GM21360 (cell line): Measurements from ENCODE around the gene SLC25A22.

Source experiments
- ATAC-seq: cut with Tn5 transposase; IDR thresholded peaks from one replicate; pipeline ENCODE4 v1.9.1; 2021; ENCODE audit warnings: mild to moderate bottlenecking, moderate library complexity; ENCODE audit not compliant: unreplicated experiment

SLC25A22 gene

GRCh38 chr11:804599-804964 is 6.5 kb upstream of the SLC25A22 start:
- ATAC-seq, result no peak

GRCh38 chr11:803770-804598 is 5.9 kb upstream of the SLC25A22 start:
- no peak for ATAC-seq

GRCh38 chr11:803467-803742 is 5.3 kb upstream of the SLC25A22 start:
- ATAC-seq, result no peak

GRCh38 chr11:802693-803466 is 4.8 kb upstream of the SLC25A22 start:
- no peak for ATAC-seq

GRCh38 chr11:802018-802617 is 4.0 kb upstream of the SLC25A22 start:
- ATAC-seq, result no peak

GRCh38 chr11:801097-801780 is 3.2 kb upstream of the SLC25A22 start:
- ATAC-seq, result no peak

- no peak for ATAC-seq
Measured at GRCh38 chr11:800473-800872, 2.4 kb upstream of the SLC25A22 start.

- ATAC-seq, result no peak
Measured at GRCh38 chr11:799641-800316, 1.7 kb upstream of the SLC25A22 start.

GRCh38 chr11:797296-798092 is 587 bp downstream of the SLC25A22 start:
- no peak for ATAC-seq

GRCh38 chr11:796565-797295 is 1.4 kb downstream of the SLC25A22 start:
- ATAC-seq, result no peak

GRCh38 chr11:795634-796564 is 2.2 kb downstream of the SLC25A22 start:
- no peak for ATAC-seq

- ATAC-seq, result no peak
Measured at GRCh38 chr11:794766-795633, 3.1 kb downstream of the SLC25A22 start.

- ATAC-seq, result no peak
Measured at GRCh38 chr11:794013-794765, 3.9 kb downstream of the SLC25A22 start.

- ATAC-seq, result no peak
Measured at GRCh38 chr11:793556-793955, 4.5 kb downstream of the SLC25A22 start.

GRCh38 chr11:792873-793272 is 5.2 kb downstream of the SLC25A22 start:
- no peak for ATAC-seq

GRCh38 chr11:792535-792821 is 5.6 kb downstream of the SLC25A22 start:
- ATAC-seq, result no peak
